ENCODE measurements around the gene CPED1. TPM values are rescaled to one million over a fixed set of nuclear protein-coding genes. Genes with fewer than 3 reads are reported as not detected.

The CPED1 gene
- total RNA-seq, 1 experiment from 2014 or later = 0.13 TPM

DNA sequence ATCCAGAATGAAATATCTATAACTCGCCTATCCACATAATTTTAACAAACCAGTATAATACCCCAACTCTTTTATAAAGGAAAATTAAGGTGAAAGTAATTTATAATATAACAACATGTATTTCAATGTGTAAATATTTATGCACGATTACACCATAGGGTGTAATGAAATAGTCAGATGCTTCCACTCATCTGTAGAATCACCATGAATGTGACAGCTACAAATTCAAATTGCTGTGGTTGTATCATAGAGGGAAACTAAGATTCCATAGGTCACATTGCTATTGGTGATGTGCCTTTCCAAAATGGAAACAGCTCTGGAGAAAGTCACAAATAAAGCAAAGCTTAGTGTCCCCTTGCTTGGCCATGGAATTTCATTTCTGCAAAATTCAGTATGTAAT lies 95.7 kb downstream of the CPED1 start:
- no peaks in the 10 kb centered on the region for H3K23me2 ChIP-seq (ENCODE audit: insufficient read length, low read depth, low read length, poor library complexity, severe bottlenecking)
- DNase-seq = no peak
- no peaks in the 10 kb centered on the region for H3K27me3 Mint-ChIP-seq (ENCODE audit: low read depth)

More for the DNA sequence above, 95.7 kb downstream of the CPED1 start:
- no peaks in the 10 kb centered on the region for H3K9me3 ChIP-seq (ENCODE audit: control insufficient read depth, low read depth, low read length)
- H4K91ac ChIP-seq (ENCODE audit: insufficient read length, low read depth, low read length) = no peak overlapping the region
- Mint-ChIP-seq H3K9me3 (no peaks in the 10 kb centered on the region), H3K36me3 (ENCODE audit: insufficient read depth in 1 of 3, low read depth in 3 of 3) (no peaks in the 10 kb centered on the region), H3K4me3 (no peak overlapping the region), H3K4me1 (no peaks in the 10 kb centered on the region), H3K27ac (no peak overlapping the region)
- no peak overlapping the region for H3K56ac ChIP-seq (ENCODE audit: insufficient read length, low read depth, low read length)
- no peak overlapping the region for H3K23ac ChIP-seq (ENCODE audit: insufficient read length, low read depth, low read length)
- H3K27ac ChIP-seq (ENCODE audit: insufficient read length, low read depth, low read length) = no peak overlapping the region
- H3K4me1 ChIP-seq (ENCODE audit: insufficient read depth, low read length) = no peaks in the 10 kb centered on the region
- H2BK5ac ChIP-seq (ENCODE audit: insufficient read length, low read length) = no peak overlapping the region
- H2AK5ac ChIP-seq (ENCODE audit: insufficient read length, low read length) = no peak overlapping the region
- no peak overlapping the region for H2BK20ac ChIP-seq (ENCODE audit: low read depth, low read length, poor library complexity, severe bottlenecking)
- no peaks in the 10 kb centered on the region for H3K79me2 ChIP-seq (ENCODE audit: insufficient read depth, low read length)
- H4K8ac ChIP-seq (replicated peaks; ENCODE audit: insufficient read length, low read depth, low read length) = no peak overlapping the region
- no peak overlapping the region for H3K9ac ChIP-seq (ENCODE audit: extremely low read depth, insufficient read length, low read length)
- no peak overlapping the region for H2BK12ac ChIP-seq (ENCODE audit: insufficient read length, low read depth, low read length)
- H4K20me1 ChIP-seq (ENCODE audit: control insufficient read depth, insufficient read depth, insufficient read length) = no peaks in the 10 kb centered on the region
- H3K18ac ChIP-seq (ENCODE audit: insufficient read length, low read depth, low read length) = no peak overlapping the region
- no peak overlapping the region for H3K4ac ChIP-seq (ENCODE audit: low read depth, low read length)
- H2BK15ac ChIP-seq (ENCODE audit: low read depth, low read length) = no peak overlapping the region
- H3K14ac ChIP-seq (ENCODE audit: insufficient read depth, low read length) = no peak overlapping the region
- no peaks in the 10 kb centered on the region for H3K79me1 ChIP-seq (ENCODE audit: insufficient read depth, low read depth, low read length, poor library complexity, severe bottlenecking)
- no peak overlapping the region for H2AFZ ChIP-seq (ENCODE audit: low read length)
- H3K4me2 ChIP-seq (ENCODE audit: insufficient read depth, insufficient read length, low read length) = no peak overlapping the region
- H4K5ac ChIP-seq (ENCODE audit: insufficient read length, low read depth, low read length) = no peak overlapping the region
- TF ChIP-seq, protein P1, sequence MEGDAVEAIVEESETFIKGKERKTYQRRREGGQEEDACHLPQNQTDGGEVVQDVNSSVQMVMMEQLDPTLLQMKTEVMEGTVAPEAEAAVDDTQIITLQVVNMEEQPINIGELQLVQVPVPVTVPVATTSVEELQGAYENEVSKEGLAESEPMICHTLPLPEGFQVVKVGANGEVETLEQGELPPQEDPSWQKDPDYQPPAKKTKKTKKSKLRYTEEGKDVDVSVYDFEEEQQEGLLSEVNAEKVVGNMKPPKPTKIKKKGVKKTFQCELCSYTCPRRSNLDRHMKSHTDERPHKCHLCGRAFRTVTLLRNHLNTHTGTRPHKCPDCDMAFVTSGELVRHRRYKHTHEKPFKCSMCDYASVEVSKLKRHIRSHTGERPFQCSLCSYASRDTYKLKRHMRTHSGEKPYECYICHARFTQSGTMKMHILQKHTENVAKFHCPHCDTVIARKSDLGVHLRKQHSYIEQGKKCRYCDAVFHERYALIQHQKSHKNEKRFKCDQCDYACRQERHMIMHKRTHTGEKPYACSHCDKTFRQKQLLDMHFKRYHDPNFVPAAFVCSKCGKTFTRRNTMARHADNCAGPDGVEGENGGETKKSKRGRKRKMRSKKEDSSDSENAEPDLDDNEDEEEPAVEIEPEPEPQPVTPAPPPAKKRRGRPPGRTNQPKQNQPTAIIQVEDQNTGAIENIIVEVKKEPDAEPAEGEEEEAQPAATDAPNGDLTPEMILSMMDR (conservative IDR thresholded peaks at IDR 0.05) = no peak
- no peak overlapping the region for H2BK120ac ChIP-seq (ENCODE audit: low read depth, low read length, poor library complexity, severe bottlenecking)
- no peak overlapping the region for H3T11ph ChIP-seq (ENCODE audit: low read length)
- H3K27me3 ChIP-seq (ENCODE audit: insufficient read depth, low read length) = no peaks in the 10 kb centered on the region
- WGBS (ENCODE audit: extremely low coverage, insufficient read length, low lambda C conversion rate) = no CpG with 5 or more reads among the region's 2 CpGs

Measured in H9 (cell line).